NCI-H2227 (cell line): ENCODE measurements around the gene PPP1R9A.

Experiments used
- DNase-seq: peaks from one replicate; lab custom pipeline; 2025; ENCODE audit not compliant: unreplicated experiment; lab: John Stamatoyannopoulos, UW

PPP1R9A gene

DNA sequence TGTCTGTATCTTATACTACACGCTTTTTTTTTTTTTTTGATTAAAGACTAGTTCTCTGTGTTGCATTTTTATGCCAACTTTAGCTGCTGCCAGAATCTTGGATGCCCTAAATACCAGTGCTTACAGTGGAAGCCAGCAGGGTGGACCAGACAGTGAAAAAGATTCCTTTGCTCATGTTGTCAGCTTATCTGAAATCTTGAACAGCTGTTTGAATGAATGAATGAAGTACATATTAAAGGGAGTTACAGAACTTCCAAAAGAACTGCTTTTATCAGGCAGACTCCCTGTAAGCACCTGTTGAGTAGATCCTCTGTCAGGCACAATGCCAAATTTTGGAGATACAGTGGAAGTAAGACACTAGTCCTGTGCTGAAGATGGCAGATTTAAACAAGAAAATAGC lies 184.9 kb downstream of the PPP1R9A start:
- no peak for DNase-seq

GRCh38 chr7:95095259-95095965 lies 188.0 kb downstream of the PPP1R9A start:
- no peak for DNase-seq

DNA sequence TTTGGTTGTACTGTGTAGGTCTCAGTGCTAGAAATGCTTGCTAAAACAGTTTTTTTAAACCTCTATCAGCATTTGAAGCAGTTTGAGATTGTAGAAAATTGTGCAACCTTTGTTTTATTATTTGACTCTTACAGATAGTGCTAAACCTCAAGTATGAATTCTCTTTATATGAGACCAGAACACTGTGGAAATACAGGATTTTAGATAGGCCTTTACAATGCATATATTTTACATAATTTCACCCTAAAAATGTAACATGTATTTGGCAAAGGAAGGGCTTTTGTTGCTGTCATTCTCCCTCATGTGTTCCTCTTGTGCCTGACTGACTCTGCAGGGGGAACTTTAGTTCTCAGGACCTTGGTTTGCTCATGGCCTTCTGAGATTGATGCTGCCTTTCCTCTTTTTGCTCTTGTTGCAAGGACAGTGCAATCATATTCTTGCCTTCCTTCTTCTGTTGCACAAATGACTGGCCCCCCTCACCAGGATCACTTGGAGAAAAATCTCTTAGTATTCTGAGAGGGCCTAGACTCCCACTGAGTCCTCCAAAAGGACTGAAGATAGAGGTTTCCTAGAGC lies 188.7 kb downstream of the PPP1R9A start:
- no peak for DNase-seq

- DNase-seq, result no peak
Observed at GRCh38 chr7:95097291-95097690, 189.9 kb downstream of the PPP1R9A start.

GRCh38 chr7:95097851-95098250 lies 190.5 kb downstream of the PPP1R9A start:
- no peak for DNase-seq

- DNase-seq, result no peak
Observed at GRCh38 chr7:95099106-95099505, 191.7 kb downstream of the PPP1R9A start.

DNA sequence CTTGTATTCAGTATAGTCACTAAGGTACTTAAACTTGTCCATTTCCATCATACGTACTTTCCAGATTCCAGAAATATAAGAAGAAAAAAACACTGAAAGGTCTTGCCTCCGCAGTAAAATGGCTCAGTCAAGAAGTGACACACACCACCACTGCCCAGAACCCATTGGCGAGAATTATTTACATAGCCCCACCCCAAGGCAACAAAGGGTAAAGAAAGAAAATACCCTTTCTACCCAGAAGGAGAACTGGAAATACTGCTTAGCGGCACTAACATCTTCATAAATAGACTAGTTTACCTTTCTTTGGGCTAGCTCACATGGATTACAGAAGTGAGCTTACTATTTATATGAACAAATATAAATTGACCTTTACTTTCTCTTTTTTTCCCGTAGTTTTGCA lies 194.0 kb downstream of the PPP1R9A start:
- DNase-seq, result no peak

DNA sequence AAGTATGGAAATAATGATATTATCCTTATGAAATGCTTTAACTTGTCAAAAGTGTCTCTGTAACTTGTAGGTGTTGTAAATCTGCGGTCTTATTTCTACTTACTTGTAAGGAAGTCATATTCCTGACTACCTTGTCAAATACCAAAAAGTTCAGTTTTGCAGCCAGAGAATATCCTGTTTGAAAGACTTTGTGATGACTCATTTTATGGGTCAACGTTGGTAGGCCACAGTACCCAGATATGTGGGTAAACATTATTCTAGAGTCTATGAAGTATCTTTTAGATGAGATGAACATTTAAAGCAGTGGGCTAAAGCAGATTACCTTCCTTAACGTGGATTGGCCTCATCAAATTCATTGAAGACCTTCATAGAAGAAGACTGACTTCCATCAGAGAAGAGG lies 195.3 kb downstream of the PPP1R9A start:
- DNase-seq, result no peak

DNA sequence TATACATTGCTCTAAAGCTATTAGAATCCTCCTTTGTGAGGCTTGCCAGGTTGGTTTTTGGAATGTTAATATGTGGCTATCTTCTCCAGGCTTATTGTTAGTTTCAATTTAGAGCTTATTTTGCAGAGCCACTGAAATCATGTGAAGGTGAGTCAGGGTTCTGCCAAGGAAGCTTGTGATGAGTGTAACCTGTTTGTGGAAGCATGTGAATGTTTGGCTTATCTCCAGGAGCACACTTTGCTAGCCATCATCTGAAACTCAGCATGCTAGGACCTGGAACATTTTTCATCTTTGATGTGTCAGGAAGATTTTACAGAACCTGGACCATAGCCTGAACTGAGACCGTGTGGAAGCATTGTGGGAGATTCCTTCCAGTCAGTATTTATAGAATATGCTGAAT lies 197.3 kb downstream of the PPP1R9A start:
- peak; percentile 57 for DNase-seq

DNA sequence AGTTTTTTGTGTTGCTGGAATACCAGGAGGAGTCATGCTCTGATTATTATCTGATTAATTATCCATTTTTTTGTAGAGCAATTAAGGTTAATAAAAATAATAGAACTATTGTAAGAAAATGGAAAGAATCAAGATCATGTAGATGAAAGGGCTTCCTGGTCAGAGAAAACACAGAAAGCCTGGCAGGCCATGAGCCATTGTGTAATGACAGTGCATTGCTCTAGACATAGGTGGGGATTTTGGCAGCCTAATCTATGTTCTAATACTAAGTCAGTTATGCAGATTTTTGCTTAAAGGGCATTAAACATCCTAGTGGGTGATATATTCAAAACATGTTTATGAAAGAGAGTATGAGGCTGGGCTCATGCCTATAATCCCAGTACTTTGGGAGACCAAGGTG lies 198.2 kb downstream of the PPP1R9A start:
- no peak for DNase-seq

- DNase-seq, result no peak
Observed at GRCh38 chr7:95106401-95106800, 199.0 kb downstream of the PPP1R9A start.

- no peak for DNase-seq
Observed at GRCh38 chr7:95110707-95111106, 203.3 kb downstream of the PPP1R9A start.

DNA sequence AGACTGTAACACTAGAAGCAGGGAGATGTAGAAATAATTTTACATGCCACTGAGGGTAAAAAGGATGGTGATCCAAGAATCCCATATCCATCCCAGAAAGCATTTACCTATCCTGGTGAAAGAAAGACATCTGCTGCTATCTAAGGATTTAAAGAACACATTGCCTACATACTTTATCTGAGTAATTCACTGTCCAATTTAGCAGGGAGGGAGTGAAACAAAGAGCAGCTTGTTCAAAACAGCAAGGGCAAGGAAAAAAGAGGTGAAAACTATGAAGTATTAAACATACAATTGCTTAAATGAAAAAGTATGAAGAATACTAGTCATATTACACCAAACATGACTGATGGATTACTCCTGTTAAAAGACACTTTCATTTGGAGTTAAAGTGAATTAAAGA lies 206.2 kb downstream of the PPP1R9A start:
- no peak for DNase-seq

DNA sequence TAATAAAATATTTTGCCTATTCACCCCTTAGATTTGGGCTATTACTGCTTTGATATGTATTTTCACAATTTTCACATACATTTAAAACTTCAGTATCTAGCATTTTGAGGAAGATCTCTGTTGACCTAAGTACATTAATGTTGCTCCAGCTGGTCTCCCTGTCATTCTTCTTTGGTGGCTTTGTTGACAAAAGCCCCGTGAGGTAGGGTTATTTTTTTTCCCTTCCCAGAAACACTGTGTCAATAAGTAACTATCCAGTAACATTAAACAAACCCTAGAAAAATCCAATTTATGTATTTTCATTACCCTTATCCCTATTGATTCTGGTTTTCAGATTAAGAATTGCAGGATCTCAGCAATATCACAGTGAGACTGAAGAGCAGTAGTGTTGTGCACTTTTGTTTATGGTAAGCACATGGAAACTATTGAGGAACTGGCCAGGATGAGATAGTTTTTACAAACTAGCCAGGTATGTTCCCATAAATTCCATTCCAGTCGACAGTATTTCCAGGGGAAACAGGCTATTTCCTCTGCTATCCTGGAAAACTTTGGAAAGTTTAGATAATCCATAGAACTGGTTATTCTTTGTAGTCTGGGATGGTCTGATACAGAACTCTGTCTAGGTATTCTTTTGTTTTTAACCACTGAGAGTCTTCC lies 218.8 kb downstream of the PPP1R9A start:
- DNase-seq, result no peak

DNA sequence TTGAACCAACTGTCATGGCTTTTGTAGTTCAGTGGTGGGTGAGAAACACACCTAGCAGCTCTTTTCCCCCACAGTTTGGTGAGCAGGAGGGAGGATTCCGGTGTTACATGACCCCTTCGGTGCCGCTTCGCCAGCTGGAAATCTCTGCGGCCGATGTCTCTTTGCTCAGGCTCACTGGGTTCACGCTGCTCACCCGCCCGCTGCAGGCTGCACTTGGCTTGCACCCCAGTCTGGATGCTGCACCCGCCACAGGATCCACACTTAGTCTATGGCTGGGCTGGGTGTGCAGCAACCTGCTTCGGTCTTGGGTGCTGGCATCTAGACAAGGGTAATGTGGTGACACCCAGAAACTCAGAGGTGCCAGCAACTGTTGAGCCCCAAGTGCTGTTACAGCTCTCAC lies 225.1 kb downstream of the PPP1R9A start:
- DNase-seq, result no peak

DNA sequence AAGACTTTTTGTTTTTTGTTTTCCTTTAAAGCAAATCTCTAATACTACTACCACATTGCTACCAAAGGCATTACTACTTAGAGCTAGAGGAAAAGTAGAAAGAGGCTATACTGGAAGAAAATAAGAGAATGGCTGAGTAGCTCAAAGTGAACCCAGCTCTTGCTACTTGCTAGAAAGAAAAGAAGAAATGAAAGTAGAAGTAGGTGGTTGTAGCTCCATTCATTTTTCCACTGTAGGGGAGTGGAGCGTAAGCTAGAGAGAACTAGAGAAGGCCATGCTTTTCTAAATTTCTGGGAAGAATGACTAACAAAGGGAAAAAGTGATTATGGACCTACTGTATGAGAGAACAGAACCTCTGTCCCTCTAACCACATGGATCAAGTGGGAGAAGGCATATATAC lies 232.5 kb downstream of the PPP1R9A start:
- DNase-seq, result no peak

DNA sequence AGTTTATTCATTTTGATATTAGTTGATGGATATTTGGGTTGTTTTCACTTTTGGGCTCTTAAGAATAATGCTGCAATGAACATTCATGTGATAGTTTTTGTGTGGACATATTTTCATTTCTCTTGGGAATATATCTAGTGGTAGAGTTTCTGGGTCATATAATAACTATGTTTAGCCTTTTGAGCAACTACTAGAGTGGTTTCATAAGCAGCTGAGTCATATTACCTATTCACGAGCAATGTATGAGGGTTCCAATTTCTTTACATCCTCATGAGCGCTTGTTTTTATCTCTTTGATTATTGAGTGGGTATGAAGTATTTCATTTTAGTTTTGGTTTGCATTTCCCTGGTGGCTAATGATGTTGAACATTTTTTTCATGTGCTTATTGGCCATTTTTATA lies 234.4 kb downstream of the PPP1R9A start:
- no peak for DNase-seq

- no peak for DNase-seq
Observed at GRCh38 chr7:95144256-95144655, 236.9 kb downstream of the PPP1R9A start.

- DNase-seq, result no peak
Observed at GRCh38 chr7:95155965-95156364, 248.6 kb downstream of the PPP1R9A start.

- DNase-seq, result no peak
Observed at GRCh38 chr7:95157381-95157780, 250.0 kb downstream of the PPP1R9A start.

DNA sequence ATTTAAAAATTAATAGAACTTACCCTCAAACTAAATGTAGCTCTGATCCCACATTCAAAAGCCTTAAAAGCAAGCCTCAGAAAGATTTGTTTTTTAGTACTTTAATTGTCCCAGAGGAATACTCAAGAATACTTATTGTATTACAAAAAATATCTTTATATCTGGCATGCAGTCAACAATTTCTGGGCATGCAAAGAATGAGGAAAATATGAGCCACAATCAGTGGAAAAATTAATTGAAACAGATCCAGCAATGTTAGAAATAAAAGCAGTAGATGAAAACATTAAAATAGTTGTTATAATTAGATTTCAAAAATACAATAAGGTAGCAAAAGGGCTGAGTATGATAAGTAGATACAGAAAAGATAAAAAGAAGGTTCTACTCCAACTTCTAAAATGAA lies 262.3 kb downstream of the PPP1R9A start:
- DNase-seq, result no peak

DNA sequence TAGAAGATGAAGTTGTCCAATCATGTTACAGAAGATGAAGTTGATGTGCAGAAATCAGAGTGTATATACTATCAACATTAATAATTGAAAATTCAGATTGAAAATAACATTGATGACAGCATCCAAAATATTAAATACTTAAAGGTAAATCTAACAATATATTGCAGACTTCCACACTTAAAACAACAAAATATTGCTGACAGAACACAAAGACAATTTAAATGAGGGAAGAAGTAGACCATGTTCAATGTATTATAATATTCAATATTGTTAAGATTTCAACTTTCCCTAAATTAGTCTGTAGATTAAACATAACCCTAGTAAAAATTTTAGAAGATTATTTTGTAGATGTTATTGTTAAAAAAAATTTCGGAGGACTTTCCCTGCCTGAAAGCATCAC lies 265.0 kb downstream of the PPP1R9A start:
- no peak for DNase-seq

GRCh38 chr7:95190515-95190914 lies 283.1 kb downstream of the PPP1R9A start:
- DNase-seq, result no peak
